HG02884 (cell line): ENCODE results near the gene IL12RB1.

Experiments
- ATAC-seq: cut with Tn5 transposase; IDR thresholded peaks from one replicate; pipeline ENCODE4 v1.9.1; 2021; ENCODE audit warnings: mild to moderate bottlenecking, moderate library complexity; ENCODE audit not compliant: unreplicated experiment

Gene IL12RB1

DNA sequence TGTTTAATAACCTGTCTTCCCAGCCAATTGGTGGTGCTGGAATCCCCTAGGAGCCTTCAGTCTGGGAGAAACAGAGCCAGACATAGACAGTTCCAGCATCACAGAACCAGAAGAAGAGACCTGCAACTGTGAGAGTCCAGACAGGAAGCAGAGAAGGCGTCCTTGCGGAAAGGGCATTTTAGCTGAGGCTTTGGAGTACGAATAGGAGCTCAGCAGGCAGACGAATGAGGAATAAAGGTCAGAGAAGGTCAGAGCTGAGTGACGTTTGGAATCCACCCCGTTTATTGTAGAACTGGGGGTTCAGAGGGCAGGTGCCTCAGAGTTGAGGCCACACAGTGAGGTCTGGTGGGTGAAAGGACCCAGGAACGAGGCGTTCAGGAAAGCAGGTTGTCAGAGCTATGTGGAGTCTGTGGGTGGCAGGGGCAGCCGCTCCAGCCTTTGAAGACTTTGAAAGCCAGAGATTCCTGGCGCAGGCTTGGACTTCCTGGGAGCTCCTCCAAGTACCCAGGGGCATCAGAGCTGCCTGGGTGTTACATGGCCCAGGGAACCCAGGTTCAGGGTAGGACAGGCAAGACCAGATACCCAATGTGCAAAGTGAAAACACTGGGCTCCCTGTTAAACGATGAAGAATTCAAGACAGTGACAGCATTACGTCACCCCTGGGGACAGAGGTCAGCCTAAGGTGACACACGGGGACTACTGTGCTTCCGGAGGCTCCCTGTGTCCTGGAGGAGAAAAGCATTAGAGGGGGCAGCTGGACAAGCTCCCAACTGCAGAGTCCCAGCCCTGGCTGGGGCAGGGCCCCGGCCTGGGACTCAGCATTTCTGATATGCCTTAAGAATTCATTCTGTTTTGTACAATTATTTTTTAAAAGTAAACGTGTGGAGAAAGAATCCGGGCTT, 73.3 kb downstream of the IL12RB1 start:
- ATAC-seq: no peak

DNA sequence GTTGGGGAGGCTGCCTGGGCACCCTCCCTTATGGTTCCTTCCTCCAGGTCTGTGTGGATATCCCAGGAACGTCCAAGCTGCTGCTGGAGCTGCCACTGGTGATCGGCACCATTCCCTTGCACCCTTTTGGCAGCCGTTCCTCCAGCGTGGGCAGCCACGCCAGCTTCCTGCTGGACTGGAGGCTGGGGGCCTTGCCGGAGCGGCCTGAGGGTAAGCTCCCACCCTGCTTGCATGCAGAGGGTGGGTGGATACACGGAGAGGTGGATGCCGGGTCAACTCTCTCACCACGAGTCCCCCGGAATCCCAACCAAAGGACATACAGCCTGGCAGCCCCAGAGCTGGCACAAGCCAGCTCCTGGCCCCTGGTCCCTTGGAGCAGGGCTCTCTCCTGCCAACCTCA, 76.6 kb downstream of the IL12RB1 start:
- no peak for ATAC-seq

DNA sequence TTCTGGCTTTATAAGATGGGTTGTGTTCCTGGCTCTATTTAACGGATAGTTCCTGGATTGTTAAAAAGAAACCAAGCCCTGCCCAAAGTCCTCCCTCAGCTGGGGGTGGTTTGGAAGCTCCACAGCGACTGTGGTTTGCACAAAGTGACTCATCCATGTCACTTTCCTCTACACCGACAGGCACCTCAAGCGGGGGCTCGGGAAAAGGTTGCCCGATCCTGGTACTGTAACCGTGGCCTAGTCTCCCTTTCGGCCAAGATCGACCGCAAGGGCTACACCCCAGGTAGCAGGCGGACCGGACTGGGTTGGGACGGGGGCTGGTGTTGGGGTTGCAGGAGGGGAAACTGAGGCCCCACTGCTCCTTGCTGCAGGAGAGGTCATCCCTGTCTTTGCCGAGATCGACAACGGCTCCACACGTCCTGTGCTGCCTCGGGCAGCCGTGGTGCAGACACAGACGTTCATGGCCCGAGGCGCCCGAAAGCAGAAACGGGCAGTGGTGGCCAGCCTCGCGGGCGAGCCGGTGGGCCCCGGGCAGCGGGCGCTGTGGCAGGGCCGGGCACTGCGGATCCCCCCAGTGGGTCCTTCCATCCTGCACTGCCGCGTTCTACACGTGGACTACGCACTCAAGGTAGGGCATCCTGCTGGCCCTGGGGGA, 77.2 kb downstream of the IL12RB1 start:
- no peak for ATAC-seq
